ENCODE results near the gene NPDC1.

The NPDC1 gene

GRCh38 chr9:137040568-137040967 is 5.4 kb downstream of the NPDC1 start:
- ATAC-seq, result no peak
- TF ChIP-seq ISL1 (CRISPR knock-in tag; IDR thresholded peaks at IDR 0.05) (no peak), PPARA (CRISPR knock-in tag; IDR thresholded peaks at IDR 0.05; ENCODE audit: borderline replicate concordance) (no peak), BACH2 (CRISPR knock-in tag; IDR thresholded peaks at IDR 0.05; ENCODE audit: borderline replicate concordance) (no peak), ZNF8 (CRISPR knock-in tag; IDR thresholded peaks at IDR 0.05) (no peak), ARNTL (CRISPR knock-in tag; IDR thresholded peaks at IDR 0.05; ENCODE audit: borderline replicate concordance, low read depth) (no peak)
- TF ChIP-seq, protein P1, sequence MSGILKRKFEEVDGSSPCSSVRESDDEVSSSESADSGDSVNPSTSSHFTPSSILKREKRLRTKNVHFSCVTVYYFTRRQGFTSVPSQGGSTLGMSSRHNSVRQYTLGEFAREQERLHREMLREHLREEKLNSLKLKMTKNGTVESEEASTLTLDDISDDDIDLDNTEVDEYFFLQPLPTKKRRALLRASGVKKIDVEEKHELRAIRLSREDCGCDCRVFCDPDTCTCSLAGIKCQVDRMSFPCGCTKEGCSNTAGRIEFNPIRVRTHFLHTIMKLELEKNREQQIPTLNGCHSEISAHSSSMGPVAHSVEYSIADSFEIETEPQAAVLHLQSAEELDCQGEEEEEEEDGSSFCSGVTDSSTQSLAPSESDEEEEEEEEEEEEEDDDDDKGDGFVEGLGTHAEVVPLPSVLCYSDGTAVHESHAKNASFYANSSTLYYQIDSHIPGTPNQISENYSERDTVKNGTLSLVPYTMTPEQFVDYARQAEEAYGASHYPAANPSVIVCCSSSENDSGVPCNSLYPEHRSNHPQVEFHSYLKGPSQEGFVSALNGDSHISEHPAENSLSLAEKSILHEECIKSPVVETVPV (CRISPR knock-in tag; IDR thresholded peaks at IDR 0.05), result no peak

GRCh38 chr9:137039611-137040366 is 6.2 kb downstream of the NPDC1 start:
- no peak for ATAC-seq
- no peak for TF ChIP-seq CSDC2 (CRISPR knock-in tag; IDR thresholded peaks at IDR 0.05)
- TF ChIP-seq, protein P2, sequence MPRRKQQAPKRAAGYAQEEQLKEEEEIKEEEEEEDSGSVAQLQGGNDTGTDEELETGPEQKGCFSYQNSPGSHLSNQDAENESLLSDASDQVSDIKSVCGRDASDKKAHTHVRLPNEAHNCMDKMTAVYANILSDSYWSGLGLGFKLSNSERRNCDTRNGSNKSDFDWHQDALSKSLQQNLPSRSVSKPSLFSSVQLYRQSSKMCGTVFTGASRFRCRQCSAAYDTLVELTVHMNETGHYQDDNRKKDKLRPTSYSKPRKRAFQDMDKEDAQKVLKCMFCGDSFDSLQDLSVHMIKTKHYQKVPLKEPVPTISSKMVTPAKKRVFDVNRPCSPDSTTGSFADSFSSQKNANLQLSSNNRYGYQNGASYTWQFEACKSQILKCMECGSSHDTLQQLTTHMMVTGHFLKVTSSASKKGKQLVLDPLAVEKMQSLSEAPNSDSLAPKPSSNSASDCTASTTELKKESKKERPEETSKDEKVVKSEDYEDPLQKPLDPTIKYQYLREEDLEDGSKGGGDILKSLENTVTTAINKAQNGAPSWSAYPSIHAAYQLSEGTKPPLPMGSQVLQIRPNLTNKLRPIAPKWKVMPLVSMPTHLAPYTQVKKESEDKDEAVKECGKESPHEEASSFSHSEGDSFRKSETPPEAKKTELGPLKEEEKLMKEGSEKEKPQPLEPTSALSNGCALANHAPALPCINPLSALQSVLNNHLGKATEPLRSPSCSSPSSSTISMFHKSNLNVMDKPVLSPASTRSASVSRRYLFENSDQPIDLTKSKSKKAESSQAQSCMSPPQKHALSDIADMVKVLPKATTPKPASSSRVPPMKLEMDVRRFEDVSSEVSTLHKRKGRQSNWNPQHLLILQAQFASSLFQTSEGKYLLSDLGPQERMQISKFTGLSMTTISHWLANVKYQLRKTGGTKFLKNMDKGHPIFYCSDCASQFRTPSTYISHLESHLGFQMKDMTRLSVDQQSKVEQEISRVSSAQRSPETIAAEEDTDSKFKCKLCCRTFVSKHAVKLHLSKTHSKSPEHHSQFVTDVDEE (CRISPR knock-in tag; IDR thresholded peaks at IDR 0.05), result no peak
- TF ChIP-seq TOX (CRISPR knock-in tag; IDR thresholded peaks at IDR 0.05; ENCODE audit: borderline replicate concordance), result no peak
- no peak for TF ChIP-seq TCF4 (CRISPR knock-in tag; IDR thresholded peaks at IDR 0.05; ENCODE audit: borderline replicate concordance)
- no peak for TF ChIP-seq ZNF70 (CRISPR knock-in tag; IDR thresholded peaks at IDR 0.05)
- TF ChIP-seq ZNF565 (CRISPR knock-in tag; conservative IDR thresholded peaks at IDR 0.05; ENCODE audit: low read depth), result no peak
- TF ChIP-seq ZC3H10 (CRISPR knock-in tag; IDR thresholded peaks at IDR 0.05), result no peak
- TF ChIP-seq BACH2 (CRISPR knock-in tag; IDR thresholded peaks at IDR 0.05; ENCODE audit: borderline replicate concordance), result no peak
- no peak for TF ChIP-seq ESRRG (CRISPR knock-in tag; IDR thresholded peaks at IDR 0.05)
- TF ChIP-seq ISL1 (CRISPR knock-in tag; IDR thresholded peaks at IDR 0.05), result no peak

GRCh38 chr9:137038916-137039315 is 7.1 kb downstream of the NPDC1 start:
- TF ChIP-seq ZNF565 (CRISPR knock-in tag; conservative IDR thresholded peaks at IDR 0.05; ENCODE audit: low read depth), result no peak
- TF ChIP-seq, protein P3, sequence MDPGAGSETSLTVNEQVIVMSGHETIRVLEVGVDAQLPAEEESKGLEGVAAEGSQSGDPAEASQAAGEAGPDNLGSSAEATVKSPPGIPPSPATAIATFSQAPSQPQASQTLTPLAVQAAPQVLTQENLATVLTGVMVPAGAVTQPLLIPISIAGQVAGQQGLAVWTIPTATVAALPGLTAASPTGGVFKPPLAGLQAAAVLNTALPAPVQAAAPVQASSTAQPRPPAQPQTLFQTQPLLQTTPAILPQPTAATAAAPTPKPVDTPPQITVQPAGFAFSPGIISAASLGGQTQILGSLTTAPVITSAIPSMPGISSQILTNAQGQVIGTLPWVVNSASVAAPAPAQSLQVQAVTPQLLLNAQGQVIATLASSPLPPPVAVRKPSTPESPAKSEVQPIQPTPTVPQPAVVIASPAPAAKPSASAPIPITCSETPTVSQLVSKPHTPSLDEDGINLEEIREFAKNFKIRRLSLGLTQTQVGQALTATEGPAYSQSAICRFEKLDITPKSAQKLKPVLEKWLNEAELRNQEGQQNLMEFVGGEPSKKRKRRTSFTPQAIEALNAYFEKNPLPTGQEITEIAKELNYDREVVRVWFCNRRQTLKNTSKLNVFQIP (CRISPR knock-in tag; IDR thresholded peaks at IDR 0.05; ENCODE audit: borderline replicate concordance, low read depth), result no peak
- TF ChIP-seq, protein P1 (CRISPR knock-in tag; IDR thresholded peaks at IDR 0.05), result no peak
- TF ChIP-seq, protein P2 (CRISPR knock-in tag; IDR thresholded peaks at IDR 0.05), result no peak
- TF ChIP-seq ZC3H10 (CRISPR knock-in tag; IDR thresholded peaks at IDR 0.05), result no peak
- no peak for TF ChIP-seq ZNF8 (CRISPR knock-in tag; IDR thresholded peaks at IDR 0.05)
- no peak for TF ChIP-seq RARB (CRISPR knock-in tag; IDR thresholded peaks at IDR 0.05)
- TF ChIP-seq ZFP3 (CRISPR knock-in tag; IDR thresholded peaks at IDR 0.05), result no peak
- TF ChIP-seq CSDC2 (CRISPR knock-in tag; IDR thresholded peaks at IDR 0.05), result no peak
- TF ChIP-seq, protein P4, sequence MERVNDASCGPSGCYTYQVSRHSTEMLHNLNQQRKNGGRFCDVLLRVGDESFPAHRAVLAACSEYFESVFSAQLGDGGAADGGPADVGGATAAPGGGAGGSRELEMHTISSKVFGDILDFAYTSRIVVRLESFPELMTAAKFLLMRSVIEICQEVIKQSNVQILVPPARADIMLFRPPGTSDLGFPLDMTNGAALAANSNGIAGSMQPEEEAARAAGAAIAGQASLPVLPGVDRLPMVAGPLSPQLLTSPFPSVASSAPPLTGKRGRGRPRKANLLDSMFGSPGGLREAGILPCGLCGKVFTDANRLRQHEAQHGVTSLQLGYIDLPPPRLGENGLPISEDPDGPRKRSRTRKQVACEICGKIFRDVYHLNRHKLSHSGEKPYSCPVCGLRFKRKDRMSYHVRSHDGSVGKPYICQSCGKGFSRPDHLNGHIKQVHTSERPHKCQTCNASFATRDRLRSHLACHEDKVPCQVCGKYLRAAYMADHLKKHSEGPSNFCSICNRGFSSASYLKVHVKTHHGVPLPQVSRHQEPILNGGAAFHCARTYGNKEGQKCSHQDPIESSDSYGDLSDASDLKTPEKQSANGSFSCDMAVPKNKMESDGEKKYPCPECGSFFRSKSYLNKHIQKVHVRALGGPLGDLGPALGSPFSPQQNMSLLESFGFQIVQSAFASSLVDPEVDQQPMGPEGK (CRISPR knock-in tag; IDR thresholded peaks at IDR 0.05; ENCODE audit: borderline replicate concordance), result no peak
- TF ChIP-seq ESRRG (CRISPR knock-in tag; IDR thresholded peaks at IDR 0.05), result no peak
- TF ChIP-seq OSR1 (CRISPR knock-in tag; IDR thresholded peaks at IDR 0.05), result no peak
- no peak for TF ChIP-seq ZNF70 (CRISPR knock-in tag; IDR thresholded peaks at IDR 0.05)
- no peak for ATAC-seq

All from SK-N-SH treated with all-trans-retinoic acid at 6 μM for 48 hours (cell line).